Measurements from ENCODE around the gene CIAO2A. TPM values are rescaled to one million over a fixed set of nuclear protein-coding genes. Genes with fewer than 3 reads are reported as not detected.

Gene CIAO2A, protein sequence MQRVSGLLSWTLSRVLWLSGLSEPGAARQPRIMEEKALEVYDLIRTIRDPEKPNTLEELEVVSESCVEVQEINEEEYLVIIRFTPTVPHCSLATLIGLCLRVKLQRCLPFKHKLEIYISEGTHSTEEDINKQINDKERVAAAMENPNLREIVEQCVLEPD
- total RNA-seq = 20.7 TPM

GRCh38 chr15:64093627-64094417 is at the start of gene CIAO2A:
CIAO2A (minus strand) TSS chr15:64093838; CDS start chr15:64093768, 70 bp downstream.

GRCh38 chr15:64095795-64096667 is 2.4 kb upstream of the CIAO2A start, which contains the start of gene SNX1:
SNX1 (plus strand) TSS chr15:64095982; CDS start chr15:64096014, 32 bp downstream.

GRCh38 chr15:64046421-64047153 is 47.1 kb downstream of the CIAO2A start, which contains the start of gene DAPK2:
DAPK2 (minus strand) TSS chr15:64046485; CDS start chr15:64040261, 6,224 bp downstream.

Small RNAs within 50 kb of the gene (small RNA-seq; reads per million reads assigned to genes)
- gene RF00019 (ENCODE audit: low replicate concordance) = not detected

Other genes starting within 250 kb of the CIAO2A start
- 7.2 TPM for gene DAPK2, start 47.4 kb downstream of the CIAO2A start, total RNA-seq
- 56.3 TPM for gene SNX1, start 2.1 kb upstream of the CIAO2A start, total RNA-seq
- gene SNX22, start 57.9 kb upstream of the CIAO2A start, total RNA-seq = 9.7 TPM
- gene PPIB, start 69.2 kb upstream of the CIAO2A start, total RNA-seq = 121 TPM

Measured in parietal lobe (tissue), 2 donors.